Measurements from ENCODE around the gene ST6GALNAC3.
"Not testable (repeated sequence)": the region's sequence is repeated elsewhere in the genome, so short reads cannot be mapped to it uniquely, and the experiment has no call there.

ST6GALNAC3 gene

DNA sequence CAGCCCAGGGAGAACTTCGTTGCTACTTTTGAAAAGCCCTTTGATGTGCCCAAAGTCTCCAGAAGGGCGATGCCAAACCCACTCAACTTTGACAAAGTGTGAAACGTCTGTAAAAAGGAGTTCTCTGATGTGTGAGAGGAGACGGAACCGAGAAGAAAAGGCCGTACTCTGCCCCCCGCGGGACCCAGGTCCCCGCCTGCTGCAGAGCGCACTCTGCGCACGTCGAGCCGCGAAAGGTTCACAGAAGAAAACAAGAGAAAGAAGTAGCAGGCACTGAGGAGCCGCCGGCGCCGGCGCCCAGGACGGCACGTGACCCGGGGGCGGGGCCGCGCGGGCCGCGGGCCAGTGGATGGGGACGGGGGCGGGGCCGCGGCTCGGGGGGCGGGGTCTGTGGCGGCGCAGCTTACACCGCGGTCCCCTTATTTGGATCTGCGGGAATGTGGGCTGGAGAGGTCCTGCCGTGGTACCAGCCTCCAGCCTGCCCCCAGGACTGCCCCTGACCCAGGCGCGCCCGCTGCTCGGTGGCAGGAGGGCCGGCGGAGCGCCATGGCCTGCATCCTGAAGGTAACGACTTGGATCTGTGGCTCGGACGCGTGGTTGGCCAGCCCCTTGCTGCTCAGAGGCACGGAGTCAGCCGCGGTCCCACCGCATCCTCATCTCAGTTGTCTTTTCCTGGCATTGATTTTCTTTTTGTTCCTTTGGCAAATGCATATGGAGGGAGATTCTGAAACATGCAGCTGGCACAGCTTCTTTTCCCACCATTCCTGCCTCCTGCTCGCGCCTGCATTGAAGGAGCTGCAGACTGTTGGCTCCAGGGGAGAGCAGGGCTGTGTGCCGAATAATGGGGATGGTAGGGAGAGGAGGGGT, at the start of gene ST6GALNAC3:
Gene ST6GALNAC3, plus strand, starts transcription at position 426 of the 867 bp plus-strand sequence.
- DNase-seq, result peak; percentile 83

- no peak for DNase-seq
These were observed 47.2 kb upstream of the ST6GALNAC3 start for GRCh38 chr1:76027341-76027740.

DNA sequence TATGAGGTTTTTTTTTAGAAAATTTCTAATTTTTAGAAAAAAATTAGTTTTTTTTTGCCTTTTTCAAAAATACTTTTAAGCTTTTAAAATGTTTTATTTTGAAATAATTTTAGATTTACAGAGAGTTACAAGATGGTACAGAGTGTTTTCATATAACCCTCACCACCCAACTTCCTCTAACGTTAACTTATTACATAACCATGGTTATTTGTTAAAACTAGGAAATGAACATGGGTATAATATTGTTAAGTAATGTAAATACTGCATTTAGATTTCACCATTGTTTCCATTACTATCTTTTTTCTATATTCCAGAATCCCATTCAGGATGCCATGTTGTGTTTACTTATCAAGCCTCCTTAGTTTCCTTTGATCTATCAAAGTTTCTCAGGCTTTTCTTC, 45.2 kb upstream of the ST6GALNAC3 start:
- DNase-seq, result no peak

DNA sequence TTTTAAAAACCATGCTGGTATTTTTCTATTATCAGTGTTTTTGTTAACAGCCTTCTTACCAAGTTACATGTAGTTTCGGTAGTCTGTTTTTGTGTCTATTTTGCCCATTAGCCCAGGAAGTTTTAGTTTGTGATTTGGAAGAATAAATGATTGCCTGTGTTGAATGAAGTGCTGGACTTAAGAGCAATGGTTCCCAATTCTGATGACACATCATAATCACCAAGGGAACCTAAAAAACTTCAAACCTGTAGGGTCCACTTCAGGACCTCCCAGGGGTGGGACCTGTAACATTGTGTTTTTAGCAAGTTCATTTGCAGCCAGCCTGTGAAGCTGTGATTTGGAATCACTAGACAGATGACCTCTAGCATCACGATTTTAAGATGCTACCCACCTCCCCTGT, 43.0 kb upstream of the ST6GALNAC3 start:
- no peak for DNase-seq

GRCh38 chr1:76033800-76034475, 40.6 kb upstream of the ST6GALNAC3 start:
- no peak for DNase-seq

GRCh38 chr1:76035053-76035452, 39.5 kb upstream of the ST6GALNAC3 start:
- no peak for DNase-seq

DNA sequence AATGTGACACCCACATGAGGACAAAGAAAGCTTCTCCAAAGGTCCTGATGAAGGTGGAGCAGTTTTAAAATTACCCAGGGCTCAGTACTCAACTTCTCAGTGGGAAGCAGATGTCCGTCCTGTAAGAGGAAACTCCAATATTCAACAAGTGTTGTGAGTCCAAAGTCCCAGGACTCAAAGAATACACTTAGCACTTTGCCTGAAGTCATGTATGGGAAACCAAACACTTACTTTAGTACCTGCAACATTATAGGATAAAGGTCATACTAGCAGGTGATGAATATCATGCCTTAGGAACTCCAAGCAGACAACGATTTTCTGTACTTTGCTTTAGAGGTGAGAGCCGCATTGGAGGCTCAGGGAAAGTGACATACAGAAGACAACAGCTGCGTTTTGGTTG, 37.2 kb upstream of the ST6GALNAC3 start:
- no peak for DNase-seq

DNA sequence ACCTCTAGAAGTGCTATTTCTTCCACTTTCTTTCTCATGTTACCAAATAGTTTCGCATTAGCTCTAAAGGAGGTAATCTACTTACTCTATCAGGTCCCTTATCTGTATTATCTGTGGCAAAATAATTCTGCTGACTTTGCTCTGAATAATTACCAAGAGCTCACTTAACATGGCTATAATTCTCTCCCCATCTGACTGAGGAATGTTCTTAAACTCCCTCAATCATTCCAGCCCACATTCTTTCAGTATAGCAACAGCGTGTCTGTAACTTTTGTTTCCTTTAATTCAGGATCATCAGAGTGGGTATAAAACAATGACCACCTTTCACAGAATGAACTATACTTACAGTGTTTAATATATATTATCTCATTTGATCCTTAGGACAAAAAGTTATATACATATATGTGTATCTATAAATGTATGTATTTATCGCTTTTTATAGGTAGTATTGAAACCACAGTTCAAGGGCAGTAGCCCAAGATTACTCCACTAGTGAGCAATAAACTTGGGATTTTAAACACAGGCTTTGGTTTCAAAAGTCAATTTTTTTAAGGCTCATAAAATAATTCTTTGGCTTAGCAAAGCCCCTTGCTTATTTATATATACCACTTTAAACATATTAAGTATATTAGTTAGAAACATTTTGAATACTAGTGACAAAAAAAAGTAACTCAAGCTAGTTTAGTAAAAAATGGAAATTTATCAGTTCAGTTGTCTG, 36.1 kb upstream of the ST6GALNAC3 start:
- no peak for DNase-seq

DNA sequence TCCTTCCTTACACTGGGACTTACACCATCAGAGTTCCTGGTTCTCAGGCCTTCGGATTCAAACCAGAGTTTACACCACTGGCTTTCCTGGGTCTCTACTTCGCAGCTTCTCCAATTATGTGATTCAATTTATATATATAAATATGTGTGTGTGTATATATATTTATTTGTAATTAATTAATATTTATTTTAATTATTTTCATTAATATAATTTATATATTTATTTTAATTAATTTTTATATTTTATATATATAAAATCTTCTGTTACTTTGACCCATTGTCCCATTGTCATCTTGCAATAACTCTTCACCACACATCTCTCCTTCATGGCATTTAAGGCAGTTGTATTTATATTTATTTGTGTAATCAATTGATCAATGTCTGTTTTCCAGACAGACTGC, 28.4 kb upstream of the ST6GALNAC3 start:
- DNase-seq, result no peak

DNA sequence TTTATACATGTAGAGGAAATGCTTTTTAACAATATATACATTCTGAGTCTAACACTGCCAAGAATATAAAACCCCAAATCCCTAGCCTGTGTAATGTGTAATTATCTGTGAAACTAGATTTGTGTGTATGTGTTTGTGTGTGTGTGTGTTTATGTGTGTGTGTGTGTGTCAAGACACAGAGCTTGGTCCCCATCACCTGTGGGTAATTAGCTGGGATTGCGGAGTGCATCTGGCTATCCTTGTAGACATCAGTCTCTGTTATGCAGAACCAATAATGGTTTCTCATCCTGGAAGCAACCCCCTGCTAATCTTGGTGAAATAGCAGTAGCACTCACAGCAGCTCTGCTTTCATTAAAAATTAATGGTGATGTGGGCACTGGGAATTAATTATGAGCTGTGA, 26.3 kb upstream of the ST6GALNAC3 start:
- DNase-seq, result no peak

DNA sequence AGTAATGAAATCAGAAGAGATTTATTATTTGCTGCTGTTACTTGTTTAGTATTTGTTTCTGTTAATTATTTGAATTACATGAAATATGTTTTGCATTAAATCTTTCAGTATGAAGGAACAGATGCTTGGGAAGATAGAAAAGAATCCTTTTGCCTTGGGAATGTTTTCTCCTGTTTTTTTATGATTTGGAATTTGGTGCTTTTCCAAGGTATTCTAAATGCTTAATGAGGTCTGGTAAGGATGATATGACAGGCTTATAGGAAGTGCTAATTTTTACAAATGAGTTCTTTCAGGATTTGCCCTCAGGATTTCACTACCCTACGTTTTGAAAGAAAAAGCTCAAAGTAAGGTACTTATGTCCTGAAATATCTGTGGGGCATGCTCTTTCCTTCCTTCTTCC, 25.6 kb upstream of the ST6GALNAC3 start:
- no peak for DNase-seq

GRCh38 chr1:76049498-76049897, 25.0 kb upstream of the ST6GALNAC3 start:
- DNase-seq, result no peak

- DNase-seq, result not testable (repeated sequence)
These were observed 24.5 kb upstream of the ST6GALNAC3 start for GRCh38 chr1:76050073-76050472.

DNA sequence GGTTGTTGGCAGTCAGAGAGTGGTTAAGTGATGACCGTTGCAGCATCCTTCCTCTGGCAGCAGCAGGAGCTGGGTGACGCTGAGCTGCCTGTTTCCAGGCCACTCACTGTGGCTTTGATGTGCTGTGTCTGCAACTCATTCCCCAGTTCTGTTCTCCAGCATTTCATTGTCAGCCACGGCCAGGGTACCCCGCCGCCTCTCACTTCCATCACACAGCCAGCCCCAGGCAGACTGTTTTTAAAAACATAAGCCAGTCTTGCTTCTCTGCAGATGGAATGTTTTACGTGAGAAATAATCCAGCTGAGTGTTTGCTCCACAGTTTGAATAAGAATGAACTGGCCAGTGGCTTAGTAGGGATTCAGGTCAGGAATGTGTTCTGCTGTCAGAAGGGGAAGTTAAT, 21.5 kb upstream of the ST6GALNAC3 start:
- DNase-seq, result no peak

- DNase-seq, result no peak
These were observed 20.2 kb upstream of the ST6GALNAC3 start for GRCh38 chr1:76054359-76054758.

- DNase-seq, result no peak
These were observed 18.6 kb upstream of the ST6GALNAC3 start for GRCh38 chr1:76055987-76056386.

- no peak for DNase-seq
These were observed 15.1 kb upstream of the ST6GALNAC3 start for GRCh38 chr1:76059451-76059850.

DNA sequence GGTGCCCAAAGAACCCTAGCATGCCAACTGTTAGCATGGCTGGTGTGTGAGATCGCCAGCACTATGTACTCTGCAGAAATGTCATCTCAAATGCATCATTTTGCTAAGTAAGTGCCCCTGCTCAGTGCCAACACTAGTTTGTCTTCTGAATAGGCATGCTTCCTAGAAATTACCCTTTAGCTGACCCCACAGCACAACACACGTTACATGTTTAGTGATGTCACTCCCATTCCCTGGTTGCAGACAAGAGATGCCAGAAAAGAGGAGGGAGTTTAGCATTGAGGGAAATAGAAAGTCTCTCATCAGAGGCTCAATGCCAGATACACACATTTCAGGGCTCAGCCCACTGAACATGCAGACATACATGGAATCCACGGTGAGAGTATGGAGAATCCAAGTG, 9.3 kb upstream of the ST6GALNAC3 start:
- DNase-seq, result no peak

DNA sequence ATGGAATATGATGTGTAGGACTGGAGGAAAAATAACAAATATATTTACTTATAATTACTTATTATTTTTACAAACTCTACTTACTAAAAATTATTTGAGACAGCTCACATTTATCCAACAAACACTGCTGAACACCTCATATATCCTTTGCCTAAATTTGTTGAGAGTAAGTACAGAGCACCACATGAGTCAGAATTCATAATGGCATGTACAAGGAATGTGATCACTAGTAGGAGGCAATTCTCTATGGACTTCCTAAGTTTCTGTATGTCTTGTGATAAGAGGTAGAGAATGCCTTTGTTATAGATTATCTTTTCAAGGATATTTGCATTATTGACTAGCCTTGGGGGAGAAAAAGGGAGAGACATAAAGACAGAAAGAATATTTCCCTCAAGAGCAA, 8.2 kb upstream of the ST6GALNAC3 start:
- DNase-seq, result no peak

DNA sequence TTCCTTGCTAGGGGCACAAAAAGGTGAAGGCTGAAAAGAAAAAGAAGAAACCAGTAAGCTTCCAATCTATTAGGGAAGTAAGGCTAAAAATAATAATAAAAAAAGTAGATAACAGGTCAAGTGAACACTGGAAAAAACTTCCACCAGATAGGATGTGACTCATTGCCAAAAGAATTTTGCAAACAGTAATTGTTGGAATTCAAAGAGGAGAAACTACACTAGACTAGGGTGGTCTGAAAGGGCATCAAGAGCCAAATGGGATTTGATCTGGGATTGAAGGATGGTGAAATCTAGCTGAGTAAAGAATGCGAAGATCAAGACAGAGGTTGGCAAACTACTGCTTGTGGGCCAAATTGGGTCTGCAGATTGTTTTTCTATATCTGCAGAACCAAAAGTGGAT, 6.0 kb upstream of the ST6GALNAC3 start:
- DNase-seq, result no peak

DNA sequence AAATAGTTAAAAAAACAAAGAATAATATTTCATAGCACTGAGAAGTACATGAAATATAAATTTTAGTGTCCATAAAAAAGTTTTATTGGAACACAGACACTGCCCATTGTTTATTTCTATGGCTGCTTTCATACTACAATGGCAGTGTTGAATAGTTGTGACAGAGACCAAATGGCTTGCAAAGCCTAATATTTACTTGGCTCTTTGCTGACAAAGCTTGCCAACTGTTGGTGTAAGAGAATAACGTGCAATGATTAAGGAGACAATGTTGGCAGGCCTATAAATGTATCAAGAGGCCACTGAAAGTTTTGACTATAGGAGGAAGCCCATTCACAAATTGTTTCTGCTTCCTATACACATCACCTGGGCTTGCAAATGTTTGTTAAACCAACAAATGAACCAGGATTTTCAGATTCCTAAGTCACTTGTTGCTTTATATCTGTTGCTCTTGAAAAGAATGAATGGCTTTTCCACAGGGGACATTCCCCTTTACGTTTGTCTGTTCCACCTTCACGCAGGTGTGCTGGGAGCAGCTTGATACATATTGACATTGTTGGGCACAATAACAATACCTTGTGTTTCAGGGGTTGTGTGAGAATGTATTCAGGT, 5.5 kb upstream of the ST6GALNAC3 start:
- DNase-seq, result no peak

DNA sequence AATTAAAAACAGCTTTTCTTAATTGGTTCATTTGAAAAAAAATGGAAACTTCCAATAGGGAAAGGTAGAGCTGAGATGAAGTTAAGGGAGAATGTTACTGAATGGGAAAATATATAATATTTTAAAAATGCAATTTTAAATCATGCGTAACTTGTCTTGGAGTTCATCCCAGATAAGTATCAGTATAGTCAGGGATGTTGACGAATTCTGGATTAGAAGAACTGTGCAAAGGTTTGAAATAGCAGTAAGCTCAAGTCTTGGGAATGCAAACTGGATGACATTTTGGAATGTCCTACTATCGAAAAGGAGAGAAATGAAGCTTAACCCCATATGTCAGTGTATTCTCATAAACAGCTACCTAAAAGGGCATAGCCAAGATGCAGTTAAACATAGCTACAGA, 4.0 kb upstream of the ST6GALNAC3 start:
- DNase-seq, result no peak

DNA sequence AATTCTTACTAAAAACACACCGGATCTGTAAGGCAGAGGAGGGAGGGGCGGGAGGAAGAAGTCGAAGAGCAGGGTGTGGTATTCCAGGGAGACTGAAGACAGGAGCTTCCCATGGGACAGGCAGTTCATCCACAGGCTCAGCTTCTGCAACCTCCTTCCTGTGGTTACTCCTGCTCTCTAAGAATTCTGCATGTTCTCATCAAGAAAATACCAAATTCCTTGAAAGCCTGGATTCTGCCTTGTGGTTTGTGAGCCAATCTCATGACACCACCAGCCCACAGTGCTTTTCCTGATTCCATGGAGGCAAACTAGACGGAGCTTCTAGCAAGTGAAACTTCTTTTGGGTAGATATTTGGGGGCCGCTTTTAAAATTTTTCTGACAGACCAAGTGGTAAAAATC, 1.1 kb upstream of the ST6GALNAC3 start:
- DNase-seq, result no peak

DNA sequence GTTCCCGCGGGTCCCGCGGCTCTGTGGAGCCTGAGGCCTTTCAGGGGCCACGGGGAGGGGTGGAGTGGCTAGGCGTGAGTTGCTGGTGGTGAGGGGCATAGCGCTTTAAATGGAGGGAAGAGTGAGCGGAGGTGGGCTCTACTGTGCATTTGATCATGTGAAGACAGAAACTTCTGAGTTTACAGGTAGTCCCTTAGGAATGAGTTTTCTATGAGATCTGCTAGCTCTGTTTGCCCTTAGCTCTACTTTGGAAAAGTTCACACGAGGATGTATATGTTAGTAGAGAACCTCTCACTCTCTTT, 593 bp downstream of the ST6GALNAC3 start:
- no peak for DNase-seq

Measured in T1000 (cell line).